ENCODE results near the gene MMP21. TPM values are rescaled to one million over a fixed set of nuclear protein-coding genes. Genes with fewer than 3 reads are reported as not detected.

The MMP21 gene
- total RNA-seq, 1 experiment from 2014 or later, result not detected

DNA sequence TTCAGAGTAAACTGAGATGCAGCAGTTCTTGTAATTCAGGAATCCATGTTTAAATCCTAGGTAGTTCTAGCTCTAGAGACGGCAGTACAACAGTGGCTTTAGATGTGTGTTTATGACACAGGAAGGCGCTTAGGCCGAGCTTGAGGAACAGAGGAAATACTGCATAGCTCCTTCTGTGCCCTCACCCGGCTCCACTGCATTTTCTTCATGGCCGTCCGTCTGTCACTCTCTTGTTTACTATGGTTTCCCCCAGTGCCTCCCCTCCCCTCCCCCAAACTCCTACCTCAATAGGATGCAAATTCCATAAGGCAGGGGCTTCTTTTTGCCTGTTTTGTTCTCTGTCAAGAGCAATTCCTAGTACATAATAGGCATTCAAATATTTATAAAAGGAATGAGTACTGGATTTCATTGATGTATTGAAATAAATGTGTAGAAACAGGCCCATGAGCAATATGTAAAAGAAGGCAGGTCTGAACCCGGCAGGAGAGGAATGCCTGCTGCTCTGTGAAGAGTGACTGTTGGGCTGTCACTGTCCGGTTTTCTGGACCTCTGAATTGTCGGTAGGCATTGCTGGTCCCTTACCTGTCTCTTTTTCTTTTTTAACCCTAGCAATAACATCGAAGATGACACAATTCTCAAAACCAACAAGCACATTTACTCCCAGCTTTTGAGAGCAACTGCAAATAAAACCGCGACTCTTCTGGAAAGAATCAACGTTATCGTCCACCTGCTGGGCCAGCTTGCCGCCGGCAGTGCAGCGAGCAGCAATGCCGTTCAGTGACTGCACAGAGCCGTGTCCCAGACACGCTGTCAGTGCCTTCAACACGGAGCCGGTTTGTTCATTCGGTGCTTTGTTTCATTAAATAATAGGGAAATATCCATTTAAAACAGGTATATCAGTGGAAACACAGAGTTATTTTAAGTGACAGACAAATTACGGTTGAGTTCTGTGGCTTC, 12.7 kb downstream of the MMP21 start:
- intact Hi-C loops (cut with micrococcal nuclease; ENCODE audit: unreplicated experiment), result no loop called here
- ChIA-PET POLR2A (no interaction called here), CTCF (no interaction called here)
- no peaks in the 10 kb centered on the region for H3K4me1 ChIP-seq
- Mint-ChIP-seq H3K4me3 (ENCODE audit: unreplicated experiment) (no peak overlapping the region), H3K36me3 (ENCODE audit: insufficient read depth, unreplicated experiment) (peaks cover 70% of the 10 kb centered on the region), H3K4me1 (ENCODE audit: low read depth, unreplicated experiment) (peaks cover 6% of the 10 kb centered on the region), H3K27me3 (ENCODE audit: insufficient read depth, unreplicated experiment) (no peaks in the 10 kb centered on the region), H3K27ac (ENCODE audit: unreplicated experiment) (no peak overlapping the region), H3K9me3 (ENCODE audit: unreplicated experiment) (no peaks in the 10 kb centered on the region)
- no peaks in the 10 kb centered on the region; the same call in none of the 2 replicates for H3K36me3 ChIP-seq (ENCODE audit: control insufficient read depth, insufficient read depth, low read length)
- no peak for DNase-seq
- H3K4me3 ChIP-seq (ENCODE audit: low read depth, low read length), result no peak overlapping the region
- no peak for TF ChIP-seq CTCF (IDR thresholded peaks at IDR 0.05; ENCODE audit: insufficient read depth in 1 of 2, low read depth in 1 of 2, low read length in 1 of 2, severe bottlenecking in 1 of 2, unreplicated experiment in 1 of 2)
- no peaks in the 10 kb centered on the region for H3K27me3 ChIP-seq (replicated peaks; ENCODE audit: control insufficient read depth, insufficient read depth, low read length)
- no peaks in the 10 kb centered on the region for H3K9me3 ChIP-seq
- no TSS peak for BruUV-seq (replicated peaks)

- intact Hi-C loops (cut with micrococcal nuclease; ENCODE audit: unreplicated experiment), result no loop called here
- no peak for DNase-seq
- Mint-ChIP-seq H3K27ac (ENCODE audit: unreplicated experiment) (no peak overlapping the region), H3K9me3 (ENCODE audit: unreplicated experiment) (no peaks in the 10 kb centered on the region), H3K4me3 (ENCODE audit: unreplicated experiment) (no peak overlapping the region), H3K4me1 (ENCODE audit: low read depth, unreplicated experiment) (peaks cover 6% of the 10 kb centered on the region), H3K27me3 (ENCODE audit: insufficient read depth, unreplicated experiment) (no peaks in the 10 kb centered on the region), H3K36me3 (ENCODE audit: insufficient read depth, unreplicated experiment) (peaks cover 74% of the 10 kb centered on the region)
- CTCF ChIA-PET, result no interaction called here
- POLR2A ChIA-PET, result no interaction called here
- Histone ChIP-seq H3K27me3 (replicated peaks; ENCODE audit: control insufficient read depth, insufficient read depth, low read length) (no peaks in the 10 kb centered on the region), H3K4me3 (ENCODE audit: low read depth, low read length) (no peak overlapping the region), H3K9me3 (no peaks in the 10 kb centered on the region), H3K36me3 (ENCODE audit: control insufficient read depth, insufficient read depth, low read length) (no peaks in the 10 kb centered on the region; the same call in none of the 2 replicates), H3K4me1 (no peaks in the 10 kb centered on the region)
- TF ChIP-seq CTCF (IDR thresholded peaks at IDR 0.05; ENCODE audit: insufficient read depth in 1 of 2, low read depth in 1 of 2, low read length in 1 of 2, severe bottlenecking in 1 of 2, unreplicated experiment in 1 of 2), result no peak
- BruUV-seq (replicated peaks), result no TSS peak
These were observed 13.7 kb downstream of the MMP21 start for GRCh38 chr10:125761961-125762360.

GRCh38 chr10:125757742-125758141, 17.9 kb downstream of the MMP21 start:
- Mint-ChIP-seq H3K27me3 (ENCODE audit: insufficient read depth, unreplicated experiment) (no peaks in the 10 kb centered on the region), H3K4me1 (ENCODE audit: low read depth, unreplicated experiment) (peaks cover 6% of the 10 kb centered on the region), H3K4me3 (ENCODE audit: unreplicated experiment) (no peak overlapping the region), H3K9me3 (ENCODE audit: unreplicated experiment) (no peaks in the 10 kb centered on the region), H3K36me3 (ENCODE audit: insufficient read depth, unreplicated experiment) (peaks cover 77% of the 10 kb centered on the region), H3K27ac (ENCODE audit: unreplicated experiment) (no peak overlapping the region)
- ChIA-PET CTCF (no interaction called here), POLR2A (no interaction called here)
- H3K27me3 ChIP-seq (replicated peaks; ENCODE audit: control insufficient read depth, insufficient read depth, low read length), result no peaks in the 10 kb centered on the region
- H3K36me3 ChIP-seq (ENCODE audit: control insufficient read depth, insufficient read depth, low read length), result peaks cover 2% of the 10 kb centered on the region
- no TSS peak for BruUV-seq (replicated peaks)
- no peaks in the 10 kb centered on the region for H3K9me3 ChIP-seq
- no peak overlapping the region for H3K4me3 ChIP-seq (ENCODE audit: low read depth, low read length)
- intact Hi-C loops (cut with micrococcal nuclease; ENCODE audit: unreplicated experiment), result no loop called here
- no peak for DNase-seq
- no peaks in the 10 kb centered on the region for H3K4me1 ChIP-seq
- TF ChIP-seq CTCF (IDR thresholded peaks at IDR 0.05; ENCODE audit: insufficient read depth in 1 of 2, low read depth in 1 of 2, low read length in 1 of 2, severe bottlenecking in 1 of 2, unreplicated experiment in 1 of 2), result no peak

Data from Caco-2 (cell line).